IMR-90 (cell line): ENCODE measurements around the gene PDXDC1. TPM values are rescaled to one million over a fixed set of nuclear protein-coding genes. Genes with fewer than 3 reads are reported as not detected.
"Not testable (repeated sequence)": the region's sequence is repeated elsewhere in the genome, so short reads cannot be mapped to it uniquely, and the experiment has no call there.

Source experiments
- ATAC-seq: fragments of 200-7000 bp; cut with Tn5 transposase; 2 replicates; pipeline ENCODE4 v1.9.1; 2020; ENCODE audit warnings: low read depth, mild to moderate bottlenecking, moderate library complexity
- BruUV-seq: library from RNA; stranded (reverse); fragments of 400-500 nt; replicated peaks from 2 replicates; lab custom pipeline; 2021; lab: Mats Ljungman, UMichigan
- CTCF ChIA-PET: fragments of 300-600 bp; formaldehyde crosslinking; extraction: SDS; loops from one replicate; lab custom pipeline; 2021; ENCODE audit warnings: antibody characterized with exemption; lab: Yijun Ruan, JAX
- POLR2A ChIA-PET: fragments of 300-600 bp; sonication (Branson Sonifier 250); formaldehyde crosslinking; loops from one replicate; lab custom pipeline; 2022; ENCODE audit warnings: antibody characterized with exemption; ENCODE audit not compliant: unreplicated experiment; lab: Charles Lee
- DNase-seq: peaks from one replicate; pipeline ENCODE4 v3.0.0; 2013
- H2AFZ ChIP-seq: replicated peaks from 2 replicates; pipeline ENCODE3; 2013; ENCODE audit warnings: low read length, mild to moderate bottlenecking; ENCODE audit not compliant: poor library complexity
- H2AK5ac ChIP-seq: 2 replicates; pipeline ENCODE4 v1.6.1; 2013; ENCODE audit warnings: low read depth, low read length, inconsistent platforms
- H2AK9ac ChIP-seq: replicated peaks from 2 replicates; pipeline ENCODE3; 2013; ENCODE audit warnings: mild to moderate bottlenecking, low read depth, low read length, moderate library complexity; ENCODE audit not compliant: poor library complexity
- H2BK120ac ChIP-seq: 2 replicates; pipeline ENCODE4 v1.6.1; 2013; ENCODE audit warnings: low read depth, low read length, inconsistent platforms
- H2BK15ac ChIP-seq: 3 replicates; pipeline ENCODE4 v1.6.1; 2013; ENCODE audit warnings: low read depth, low read length, inconsistent platforms
- H2BK20ac ChIP-seq: 2 replicates; pipeline ENCODE4 v1.6.1; 2013; ENCODE audit warnings: low read depth, mild to moderate bottlenecking, inconsistent platforms, low read length, moderate library complexity
- H2BK5ac ChIP-seq: 2 replicates; pipeline ENCODE4 v1.6.1; 2013; ENCODE audit warnings: mild to moderate bottlenecking, low read depth, low read length, inconsistent platforms; ENCODE audit not compliant: poor library complexity, severe bottlenecking
- H3K14ac ChIP-seq: replicated peaks from 2 replicates; pipeline ENCODE4 v1.6.1; 2013; ENCODE audit warnings: low read depth, low read length, inconsistent platforms
- H3K18ac ChIP-seq: 2 replicates; pipeline ENCODE4 v1.6.1; 2013; ENCODE audit warnings: low read depth, low read length, control low read depth
- H3K23ac ChIP-seq: 2 replicates; pipeline ENCODE4 v1.6.1; 2013; ENCODE audit warnings: low read depth, low read length, inconsistent platforms
- H3K27ac ChIP-seq: 2 replicates; pipeline ENCODE4 v1.5.1; 2013; ENCODE audit warnings: mild to moderate bottlenecking, control low read depth, low read length; ENCODE audit not compliant: insufficient read depth
- H3K27me3 ChIP-seq: 2 replicates; pipeline ENCODE4 v1.6.1; 2013; ENCODE audit warnings: low read length; ENCODE audit not compliant: control insufficient read depth, insufficient read depth
- H3K36me3 ChIP-seq: 2 replicates; pipeline ENCODE4 v1.6.1; 2013; ENCODE audit warnings: low read length, mixed read lengths; ENCODE audit not compliant: control insufficient read depth, insufficient read depth
- H3K4ac ChIP-seq: 2 replicates; pipeline ENCODE4 v1.6.1; 2013; ENCODE audit warnings: low read depth, low read length, inconsistent platforms
- H3K4me1 ChIP-seq: 2 replicates; pipeline ENCODE4 v1.6.1; 2013; ENCODE audit warnings: low read length, mixed read lengths; ENCODE audit not compliant: control insufficient read depth, insufficient read depth
- H3K4me2 ChIP-seq: 2 replicates; pipeline ENCODE4 v1.6.1; 2013; ENCODE audit warnings: low read depth, mild to moderate bottlenecking, control low read depth, low read length, moderate library complexity
- H3K4me3 ChIP-seq: 2 replicates; pipeline ENCODE4 v1.5.1; 2013; ENCODE audit warnings: low read depth, mild to moderate bottlenecking, control low read depth, low read length, moderate library complexity; ENCODE audit not compliant: insufficient read depth
- H3K56ac ChIP-seq: 2 replicates; pipeline ENCODE4 v1.6.1; 2013; ENCODE audit warnings: low read length, inconsistent platforms; ENCODE audit not compliant: insufficient read depth; ENCODE audit errors: extremely low read depth
- H3K79me1 ChIP-seq, 2 experiments: 2 replicates each; pipeline ENCODE4 v1.6.1; 2013; ENCODE audit warnings: low read length in 2 of 2, inconsistent platforms in 1 of 2, low read depth in 1 of 2
- H3K9ac ChIP-seq: 2 replicates; pipeline ENCODE4 v1.6.1; 2013; ENCODE audit warnings: low read depth, low read length, control low read depth
- H3K9me1 ChIP-seq: 2 replicates; pipeline ENCODE4 v1.6.1; 2013; ENCODE audit warnings: low read length, inconsistent platforms; ENCODE audit not compliant: insufficient read depth
- H3K9me3 ChIP-seq: 2 replicates; pipeline ENCODE4 v1.6.1; 2013; ENCODE audit warnings: low read length; ENCODE audit not compliant: control insufficient read depth, insufficient read depth
- H4K20me1 ChIP-seq: 2 replicates; pipeline ENCODE4 v1.6.1; 2013; ENCODE audit warnings: low read length, inconsistent platforms; ENCODE audit not compliant: insufficient read depth
- H4K5ac ChIP-seq: 2 replicates; pipeline ENCODE4 v1.6.1; 2013; ENCODE audit warnings: mild to moderate bottlenecking, low read depth, low read length, control low read depth
- H4K8ac ChIP-seq, 2 experiments: 2 replicates each; pipeline ENCODE4 v1.6.1; 2013; ENCODE audit warnings: low read depth in 2 of 2, low read length in 2 of 2, control low read depth in 1 of 2, inconsistent platforms in 1 of 2
- H4K91ac ChIP-seq: 2 replicates; pipeline ENCODE4 v1.6.1; 2013; ENCODE audit warnings: low read depth, low read length, inconsistent platforms; ENCODE audit not compliant: insufficient read depth
- WGBS, 2 experiments: methylation state at CpG; one replicate each; pipeline versions ENCODE4 v1.1.5 to v1.1.7; 2013; ENCODE audit warnings: missing lambda C conversion rate in 2 of 2; ENCODE audit not compliant: insufficient read length in 1 of 2; ENCODE audit errors: extremely low coverage in 2 of 2; 5-methylcytosine and 5-hydroxymethylcytosine counted together
- dilution Hi-C: fragments of 300-500 bp; cut with HindIII; formaldehyde crosslinking; loops from one replicate; pipeline ENCODE4 v1.14.3; 2018; ENCODE audit warnings: low sequenced_read_pairs; ENCODE audit not compliant: unreplicated experiment
- in situ Hi-C: fragments of 300-500 bp; cut with MboI; formaldehyde crosslinking; loops from 3 replicates; pipeline ENCODE4 v1.14.3; 2019; ENCODE audit warnings: low sequenced_read_pairs, inconsistent platforms, mixed read lengths
- intact Hi-C: fragments of 100-400 bp; cut with micrococcal nuclease; formaldehyde crosslinking; loops from 2 replicates; pipeline ENCODE4 v1.10.0; 2022
- polyA plus RNA-seq, 3 experiments: library from polyadenylated mRNA; depleted of rRNA; stranded (reverse); fragments of >200 nt; gene quantifications; 2 replicates each; pipeline ENCODE4 v1.2.3, GENCODE V29; 2012; ENCODE audit warnings: low replicate concordance in 1 of 3
- total RNA-seq: library from RNA; depleted of rRNA; stranded (reverse); fragments of >200 nt; gene quantifications from 2 replicates; pipeline ENCODE4 v1.2.3, GENCODE V29; 2012

Gene PDXDC1
- total and polyA plus RNA-seq, 2 of the 4 experiments (the other 2 are of a cell fraction) = 68.7 to 117 TPM

- WGBS, 2 experiments = 67% methylated on average over 1 of the region's 8 CpGs; no CpG with 5 or more reads in 1 of the 2 experiments
- H2AK9ac ChIP-seq, H3K56ac ChIP-seq, H2BK5ac ChIP-seq, H4K5ac ChIP-seq, H2AFZ ChIP-seq, BruUV-seq, H3K4ac ChIP-seq, H2AK5ac ChIP-seq, H3K4me2 ChIP-seq, H3K27me3 ChIP-seq, in situ Hi-C loops, H3K18ac ChIP-seq, H3K9ac ChIP-seq, H2BK15ac ChIP-seq, ATAC-seq, DNase-seq, intact Hi-C loops, H2BK120ac ChIP-seq, H2BK20ac ChIP-seq, H3K14ac ChIP-seq, POLR2A ChIA-PET, H3K4me1 ChIP-seq, H3K9me3 ChIP-seq, dilution Hi-C loops, H3K4me3 ChIP-seq, H3K27ac ChIP-seq, H4K8ac ChIP-seq, H4K91ac ChIP-seq, H3K23ac ChIP-seq: not testable (repeated sequence)
- H3K36me3 ChIP-seq = peaks cover 21% of the 10 kb centered on the region
- CTCF ChIA-PET = interaction anchor here (0.6 kb wide), 1 partner anchor 601 kb away, joined by 4 read pairs; no protein-coding TSS in a partner anchor
- peaks cover 78% of the 10 kb centered on the region for H4K20me1 ChIP-seq
- H3K9me1 ChIP-seq = peaks cover 11% of the 10 kb centered on the region
- peaks cover 19 to 67% of the 10 kb centered on the region in 2 experiments for H3K79me1 ChIP-seq
These were observed 13.3 kb downstream of the PDXDC1 start for GRCh38 chr16:14988092-14988491.

GRCh38 chr16:14988661-14989191, 13.9 kb downstream of the PDXDC1 start:
- Histone ChIP-seq H3K79me1 (peaks cover 17 to 68% of the 10 kb centered on the region in 2 experiments), H4K20me1 (peaks cover 77% of the 10 kb centered on the region), H3K36me3 (peaks cover 21% of the 10 kb centered on the region), H3K9me1 (peaks cover 11% of the 10 kb centered on the region)
- H3K4me3 ChIP-seq, H3K9me3 ChIP-seq, H3K9ac ChIP-seq, H3K4me1 ChIP-seq, BruUV-seq, dilution Hi-C loops, H3K4me2 ChIP-seq, H3K18ac ChIP-seq, H4K8ac ChIP-seq, H3K56ac ChIP-seq, in situ Hi-C loops, ATAC-seq, H3K14ac ChIP-seq, H2AK9ac ChIP-seq, POLR2A ChIA-PET, H2BK15ac ChIP-seq, H3K27ac ChIP-seq, H4K91ac ChIP-seq, H2AK5ac ChIP-seq, H4K5ac ChIP-seq, H2BK5ac ChIP-seq, H2BK20ac ChIP-seq, H2AFZ ChIP-seq, H3K4ac ChIP-seq, DNase-seq, CTCF ChIA-PET, H3K23ac ChIP-seq, intact Hi-C loops, H2BK120ac ChIP-seq, H3K27me3 ChIP-seq: not testable (repeated sequence)
- WGBS, 2 experiments = 94% methylated on average over 25 of the region's 25 CpGs; no CpG with 5 or more reads in 1 of the 2 experiments
